Measurements from ENCODE around the gene CDH4.

CDH4 gene

GRCh38 chr20:61608275-61609085, 356.4 kb downstream of the CDH4 start:
- no peak for DNase-seq (ENCODE audit: low spot score)

- DNase-seq (ENCODE audit: low spot score) = no peak
Observed at GRCh38 chr20:61609461-61609860, 357.4 kb downstream of the CDH4 start.

GRCh38 chr20:61611401-61612180, 359.5 kb downstream of the CDH4 start:
- DNase-seq (ENCODE audit: low spot score) = no peak

- DNase-seq (ENCODE audit: low spot score) = no peak
Observed at GRCh38 chr20:61613917-61614705, 362.1 kb downstream of the CDH4 start.

- DNase-seq (ENCODE audit: low spot score) = no peak
Observed at GRCh38 chr20:61614706-61615100, 362.6 kb downstream of the CDH4 start.

GRCh38 chr20:61615806-61616205, 363.7 kb downstream of the CDH4 start:
- DNase-seq (ENCODE audit: low spot score) = no peak

- no peak for DNase-seq (ENCODE audit: low spot score)
Observed at GRCh38 chr20:61619751-61620150, 367.7 kb downstream of the CDH4 start.

GRCh38 chr20:61620174-61620573, 368.1 kb downstream of the CDH4 start:
- DNase-seq (ENCODE audit: low spot score) = no peak

GRCh38 chr20:61621035-61621730, 369.1 kb downstream of the CDH4 start:
- DNase-seq (ENCODE audit: low spot score) = no peak

- DNase-seq (ENCODE audit: low spot score) = no peak
Observed at GRCh38 chr20:61621852-61622251, 369.8 kb downstream of the CDH4 start.

GRCh38 chr20:61623451-61623850, 371.4 kb downstream of the CDH4 start:
- DNase-seq (ENCODE audit: low spot score) = no peak

- DNase-seq (ENCODE audit: low spot score) = no peak
Observed at GRCh38 chr20:61625246-61625645, 373.2 kb downstream of the CDH4 start.

GRCh38 chr20:61626412-61626811, 374.4 kb downstream of the CDH4 start:
- DNase-seq (ENCODE audit: low spot score) = no peak

GRCh38 chr20:61627791-61628415, 375.8 kb downstream of the CDH4 start:
- DNase-seq (ENCODE audit: low spot score) = no peak

- DNase-seq (ENCODE audit: low spot score) = no peak
Observed at GRCh38 chr20:61628480-61628879, 376.4 kb downstream of the CDH4 start.

GRCh38 chr20:61628901-61629601, 377.0 kb downstream of the CDH4 start:
- DNase-seq (ENCODE audit: low spot score) = no peak

- DNase-seq (ENCODE audit: low spot score) = no peak
Observed at GRCh38 chr20:61629602-61630390, 377.7 kb downstream of the CDH4 start.

GRCh38 chr20:61630391-61630650, 378.3 kb downstream of the CDH4 start:
- no peak for DNase-seq (ENCODE audit: low spot score)

- no peak for DNase-seq (ENCODE audit: low spot score)
Observed at GRCh38 chr20:61630816-61631215, 378.8 kb downstream of the CDH4 start.

- DNase-seq (ENCODE audit: low spot score) = no peak
Observed at GRCh38 chr20:61631751-61632150, 379.7 kb downstream of the CDH4 start.
